GM20000 (cell line): ENCODE data around the gene TSHZ2.

Experiments used
- DNase-seq: peaks from one replicate; pipeline ENCODE4 v3.0.0; 2012; ENCODE audit warnings: low spot score
- TF ChIP-seq, protein P1 (sequence below): IDR thresholded peaks from 2 replicates; pipeline ENCODE4 v1.5.1; 2012; ENCODE audit warnings: mild to moderate bottlenecking, control low read depth; ENCODE audit errors: extremely low read depth, missing control alignments

TSHZ2 gene

DNA sequence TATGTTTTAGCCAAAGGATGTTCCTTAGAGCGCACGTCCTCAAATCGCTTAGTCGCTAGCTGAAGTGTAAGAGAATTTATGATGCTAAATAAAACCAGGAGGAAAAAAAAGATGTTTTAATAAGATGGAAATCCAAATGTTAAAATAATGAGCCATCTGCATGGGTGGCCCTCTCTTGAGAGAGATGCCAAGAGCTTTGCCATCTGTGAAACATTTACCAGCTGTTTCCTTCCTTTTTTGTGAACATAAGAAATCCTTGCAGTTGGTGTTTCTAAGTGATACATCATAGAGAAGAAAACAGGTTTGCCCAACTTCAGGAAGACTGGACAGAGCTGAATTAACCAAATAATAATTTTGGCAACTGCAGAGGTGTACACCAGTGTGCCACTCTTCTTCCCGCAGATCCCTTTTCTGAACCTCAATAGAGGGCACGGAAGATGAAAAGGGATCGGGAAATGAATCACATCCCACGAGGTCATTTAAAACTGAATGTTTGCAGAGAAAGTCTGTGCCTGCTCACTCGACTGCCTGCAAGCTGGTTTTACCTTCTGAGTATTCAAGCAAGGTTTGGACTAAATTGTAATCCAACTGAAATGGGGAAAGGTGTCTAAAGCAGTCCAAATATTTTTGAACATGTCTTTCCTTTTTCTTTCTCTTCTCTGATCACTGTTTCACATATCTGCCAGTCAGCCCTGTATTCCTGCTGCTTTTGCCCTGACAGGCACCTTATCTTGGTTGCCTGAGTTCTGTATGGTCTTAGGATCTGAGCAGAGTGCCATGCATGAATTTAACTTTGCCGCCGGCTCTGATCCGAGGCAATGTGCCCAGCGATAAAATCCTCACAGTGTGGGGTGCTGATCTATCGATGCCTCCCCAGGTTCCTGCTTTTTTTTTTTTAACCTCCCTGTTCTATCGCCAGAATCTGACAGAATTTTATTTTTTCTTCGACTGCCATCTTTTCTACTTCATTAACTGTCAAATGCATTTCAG, 35.5 kb upstream of the TSHZ2 start:
- DNase-seq = no peak
- TF ChIP-seq, protein P1, sequence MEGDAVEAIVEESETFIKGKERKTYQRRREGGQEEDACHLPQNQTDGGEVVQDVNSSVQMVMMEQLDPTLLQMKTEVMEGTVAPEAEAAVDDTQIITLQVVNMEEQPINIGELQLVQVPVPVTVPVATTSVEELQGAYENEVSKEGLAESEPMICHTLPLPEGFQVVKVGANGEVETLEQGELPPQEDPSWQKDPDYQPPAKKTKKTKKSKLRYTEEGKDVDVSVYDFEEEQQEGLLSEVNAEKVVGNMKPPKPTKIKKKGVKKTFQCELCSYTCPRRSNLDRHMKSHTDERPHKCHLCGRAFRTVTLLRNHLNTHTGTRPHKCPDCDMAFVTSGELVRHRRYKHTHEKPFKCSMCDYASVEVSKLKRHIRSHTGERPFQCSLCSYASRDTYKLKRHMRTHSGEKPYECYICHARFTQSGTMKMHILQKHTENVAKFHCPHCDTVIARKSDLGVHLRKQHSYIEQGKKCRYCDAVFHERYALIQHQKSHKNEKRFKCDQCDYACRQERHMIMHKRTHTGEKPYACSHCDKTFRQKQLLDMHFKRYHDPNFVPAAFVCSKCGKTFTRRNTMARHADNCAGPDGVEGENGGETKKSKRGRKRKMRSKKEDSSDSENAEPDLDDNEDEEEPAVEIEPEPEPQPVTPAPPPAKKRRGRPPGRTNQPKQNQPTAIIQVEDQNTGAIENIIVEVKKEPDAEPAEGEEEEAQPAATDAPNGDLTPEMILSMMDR = no peak

DNA sequence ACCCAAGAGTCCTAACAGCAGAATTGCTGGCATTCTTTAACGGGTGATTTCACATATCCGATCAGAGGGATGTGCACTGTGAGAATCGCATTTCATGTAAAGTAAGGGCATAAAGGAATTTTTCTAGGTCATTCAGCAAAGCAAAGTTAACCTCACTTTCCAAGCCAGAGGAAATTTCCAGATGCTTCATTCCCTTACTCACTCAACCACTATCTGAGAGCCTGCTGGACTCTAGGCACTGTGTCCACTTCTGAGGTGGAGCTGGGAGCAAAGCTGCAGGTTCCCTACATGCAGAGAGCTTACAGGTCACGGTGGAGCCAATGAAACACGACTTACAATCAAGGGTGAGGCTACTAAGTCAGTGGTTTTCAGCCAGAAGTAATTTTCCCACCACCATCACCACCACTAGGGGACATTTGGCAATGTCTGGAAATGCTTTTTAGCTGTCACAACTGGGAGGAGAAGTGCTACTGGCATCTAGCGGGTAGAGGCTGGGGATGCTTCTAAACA, 34.5 kb upstream of the TSHZ2 start:
- TF ChIP-seq, protein P1 = no peak
- no peak for DNase-seq

DNA sequence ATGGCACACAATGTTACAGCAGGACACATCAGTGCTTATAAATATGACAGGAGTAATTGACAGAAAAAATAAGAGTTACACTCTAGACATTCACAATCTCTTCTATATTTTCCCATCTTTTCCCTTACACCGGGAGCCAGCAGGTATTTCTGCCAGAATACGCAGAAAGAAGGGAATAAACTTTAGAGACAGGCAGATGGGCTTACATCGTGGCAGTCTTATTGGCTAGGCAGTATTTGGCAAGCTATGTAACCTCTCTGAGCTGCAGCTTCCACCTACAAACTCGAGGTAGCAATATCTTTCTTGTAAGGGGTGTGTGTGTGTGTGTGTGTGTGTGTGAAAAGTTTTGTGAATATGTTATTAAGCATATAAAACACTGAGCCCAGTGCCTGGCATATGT, 33.0 kb upstream of the TSHZ2 start:
- DNase-seq = no peak

DNA sequence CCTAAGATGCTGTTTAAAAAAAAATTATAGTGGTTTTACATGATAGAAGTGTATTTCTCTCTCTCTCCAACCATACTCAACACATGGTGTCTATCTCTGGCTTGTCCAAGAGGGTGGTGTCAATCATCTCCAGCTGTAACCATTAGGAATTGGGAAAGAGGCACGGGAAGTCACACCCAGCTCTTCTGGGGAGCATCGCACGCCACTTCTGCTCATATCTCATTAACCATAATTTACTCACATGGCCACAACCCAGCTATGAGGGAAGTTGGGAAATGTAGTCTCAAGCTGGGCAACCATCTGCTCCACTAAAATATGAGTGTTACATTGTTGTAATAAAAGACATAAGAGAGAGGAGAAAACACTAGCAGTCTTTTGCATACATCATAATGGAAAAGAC, 30.4 kb upstream of the TSHZ2 start:
- TF ChIP-seq, protein P1 = no peak
- no peak for DNase-seq

More for the DNA sequence above, 33.0 kb upstream of the TSHZ2 start:
- TF ChIP-seq, protein P1 = no peak

DNA sequence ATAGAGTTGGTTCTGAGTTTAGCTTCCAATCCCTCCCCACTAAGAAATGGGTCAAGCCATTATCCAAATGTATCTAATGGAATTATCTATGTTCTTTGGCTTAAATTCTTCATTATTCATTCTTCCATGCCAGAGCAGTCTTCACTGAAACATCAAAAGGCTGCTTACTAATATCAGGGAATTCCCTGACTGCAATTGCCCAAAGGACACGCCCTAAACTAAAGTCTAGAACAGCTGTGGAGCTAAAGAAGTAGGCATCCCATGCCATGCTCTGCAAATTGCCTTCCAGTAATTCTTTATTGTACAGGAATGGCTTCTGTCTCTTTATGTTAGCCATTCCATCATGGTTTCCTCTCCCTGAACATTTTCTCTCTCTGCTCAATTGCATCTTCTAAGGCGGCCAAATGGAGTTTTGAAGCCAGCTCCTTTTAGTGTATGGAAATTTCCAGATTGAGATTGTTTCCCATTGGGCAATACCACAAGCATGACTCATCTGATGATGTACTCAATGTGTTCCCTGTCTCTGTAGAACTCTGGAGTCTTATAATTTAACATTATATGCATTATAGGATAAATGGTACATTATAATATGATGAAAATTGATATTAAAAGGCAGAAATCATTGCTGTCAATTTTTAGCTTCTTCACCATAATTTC, 28.8 kb upstream of the TSHZ2 start:
- TF ChIP-seq, protein P1 = no peak
- DNase-seq = no peak

- TF ChIP-seq, protein P1 = no peak
- DNase-seq = no peak
Measured at GRCh38 chr20:52945268-52945667, 26.9 kb upstream of the TSHZ2 start.

- TF ChIP-seq, protein P1 = no peak
- DNase-seq = no peak
Measured at GRCh38 chr20:52945862-52946522, 26.2 kb upstream of the TSHZ2 start.
